Epithelial cell of esophagus (primary cell): ENCODE results near the gene ZNF197.
"Not testable (repeated sequence)": the region's sequence is repeated elsewhere in the genome, so short reads cannot be mapped to it uniquely, and the experiment has no call there.

Source experiments
- DNase-seq: peaks from one replicate; pipeline ENCODE4 v3.0.0; 2010; ENCODE audit warnings: low read depth
- H3K4me3 ChIP-seq: 2 replicates; pipeline ENCODE4 v1.5.1; 2011; ENCODE audit warnings: mild to moderate bottlenecking, low read length, control low read depth
- TF ChIP-seq, protein P1 (sequence below): IDR thresholded peaks from 2 replicates; pipeline ENCODE4 v1.5.1; 2011; ENCODE audit warnings: low read depth, mild to moderate bottlenecking, low read length, control low read depth, inconsistent platforms; ENCODE audit not compliant: insufficient read depth; ENCODE audit errors: missing control alignments

The ZNF197 gene

DNA sequence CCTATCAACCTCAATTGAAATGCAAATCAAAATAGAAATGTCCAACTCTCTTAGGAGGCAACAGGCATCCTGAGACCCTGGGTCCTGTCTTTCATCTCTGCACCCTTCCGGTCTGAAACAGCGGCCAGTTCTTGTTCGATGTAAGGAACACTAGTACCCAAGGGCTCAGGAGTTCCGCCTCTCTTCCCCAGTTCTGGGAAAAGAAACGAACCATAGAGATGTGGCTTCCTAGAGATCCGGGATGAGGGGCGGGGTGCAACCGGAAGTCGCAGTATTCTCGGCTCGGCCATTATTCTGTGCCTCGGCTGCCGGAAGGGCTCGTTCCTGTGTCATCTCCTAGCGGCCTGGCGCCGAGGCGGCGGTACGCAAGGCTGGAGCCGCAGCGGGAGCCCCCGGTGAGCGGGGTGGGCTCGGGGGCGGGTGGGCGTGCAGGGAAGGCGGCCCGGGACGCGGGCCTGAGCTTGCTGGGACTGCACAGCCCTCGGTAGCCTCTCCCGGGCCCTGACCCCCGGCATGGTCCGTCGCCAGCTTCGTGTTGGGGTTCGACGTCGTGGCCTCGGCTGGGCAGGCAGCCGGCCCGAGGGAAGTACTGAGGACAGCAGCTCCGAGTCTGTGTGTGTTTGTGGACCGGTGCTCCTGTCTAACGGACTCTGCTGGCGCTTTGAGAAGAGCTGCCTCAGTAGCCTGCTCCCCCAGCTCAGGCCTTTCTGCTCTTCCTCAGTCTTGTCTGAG, at the start of gene ZNF197:
ZNF197 (plus strand) TSS at position 288 of the 732 bp plus-strand sequence. CDS start 4,119 bp downstream, outside the sequence.
- TF ChIP-seq, protein P1, sequence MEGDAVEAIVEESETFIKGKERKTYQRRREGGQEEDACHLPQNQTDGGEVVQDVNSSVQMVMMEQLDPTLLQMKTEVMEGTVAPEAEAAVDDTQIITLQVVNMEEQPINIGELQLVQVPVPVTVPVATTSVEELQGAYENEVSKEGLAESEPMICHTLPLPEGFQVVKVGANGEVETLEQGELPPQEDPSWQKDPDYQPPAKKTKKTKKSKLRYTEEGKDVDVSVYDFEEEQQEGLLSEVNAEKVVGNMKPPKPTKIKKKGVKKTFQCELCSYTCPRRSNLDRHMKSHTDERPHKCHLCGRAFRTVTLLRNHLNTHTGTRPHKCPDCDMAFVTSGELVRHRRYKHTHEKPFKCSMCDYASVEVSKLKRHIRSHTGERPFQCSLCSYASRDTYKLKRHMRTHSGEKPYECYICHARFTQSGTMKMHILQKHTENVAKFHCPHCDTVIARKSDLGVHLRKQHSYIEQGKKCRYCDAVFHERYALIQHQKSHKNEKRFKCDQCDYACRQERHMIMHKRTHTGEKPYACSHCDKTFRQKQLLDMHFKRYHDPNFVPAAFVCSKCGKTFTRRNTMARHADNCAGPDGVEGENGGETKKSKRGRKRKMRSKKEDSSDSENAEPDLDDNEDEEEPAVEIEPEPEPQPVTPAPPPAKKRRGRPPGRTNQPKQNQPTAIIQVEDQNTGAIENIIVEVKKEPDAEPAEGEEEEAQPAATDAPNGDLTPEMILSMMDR: no peak
- DNase-seq: peak; percentile 89
- H3K4me3 ChIP-seq: peak within 1 kb of the TSS; percentile 87

GRCh38 chr3:44576613-44577012, 48.2 kb upstream of the ZNF197 start:
- DNase-seq: no peak
- H3K4me3 ChIP-seq: no peak overlapping the region
- TF ChIP-seq, protein P1: no peak

- DNase-seq, H3K4me3 ChIP-seq: not testable (repeated sequence)
These were observed 47.4 kb upstream of the ZNF197 start for GRCh38 chr3:44577354-44577952.

GRCh38 chr3:44578316-44578715, 46.5 kb upstream of the ZNF197 start:
- H3K4me3 ChIP-seq, DNase-seq: not testable (repeated sequence)

DNA sequence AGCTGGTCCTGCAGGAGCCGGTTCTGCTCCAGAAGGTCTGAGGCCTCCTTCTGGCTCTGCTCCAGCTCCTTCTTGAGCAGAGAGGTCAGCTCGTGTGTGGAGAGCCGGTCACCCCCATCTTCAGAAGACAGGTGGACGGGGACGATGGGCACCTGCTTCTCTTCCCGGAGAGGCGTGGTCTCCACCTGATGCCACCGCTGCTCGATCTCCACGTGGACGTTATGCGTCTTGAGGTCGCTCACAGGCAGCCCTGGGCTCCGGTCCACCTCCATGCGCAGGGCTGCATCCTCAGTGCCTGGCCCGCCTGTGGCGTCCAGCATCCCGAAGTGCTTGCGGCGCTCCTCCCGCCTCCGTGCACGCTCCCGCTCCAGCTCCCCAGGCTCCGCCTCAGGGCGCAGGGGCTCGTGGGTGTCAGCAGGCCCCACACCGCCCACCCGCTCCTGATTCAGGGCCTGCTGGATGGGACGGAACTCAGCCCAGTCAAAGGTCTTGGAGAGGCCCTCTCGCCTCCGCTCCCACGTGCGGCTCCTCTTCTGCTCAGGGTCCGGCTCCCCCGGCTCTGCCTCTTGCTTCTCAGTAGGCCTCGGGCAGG, 45.8 kb upstream of the ZNF197 start:
- H3K4me3 ChIP-seq, DNase-seq: not testable (repeated sequence)

- not testable (repeated sequence) for H3K4me3 ChIP-seq
These were observed 45.1 kb upstream of the ZNF197 start for GRCh38 chr3:44579749-44580148.

GRCh38 chr3:44580971-44581370, 43.9 kb upstream of the ZNF197 start:
- H3K4me3 ChIP-seq, DNase-seq: not testable (repeated sequence)

More at GRCh38 chr3:44579749-44580148, 45.1 kb upstream of the ZNF197 start:
- not testable (repeated sequence) for DNase-seq

DNA sequence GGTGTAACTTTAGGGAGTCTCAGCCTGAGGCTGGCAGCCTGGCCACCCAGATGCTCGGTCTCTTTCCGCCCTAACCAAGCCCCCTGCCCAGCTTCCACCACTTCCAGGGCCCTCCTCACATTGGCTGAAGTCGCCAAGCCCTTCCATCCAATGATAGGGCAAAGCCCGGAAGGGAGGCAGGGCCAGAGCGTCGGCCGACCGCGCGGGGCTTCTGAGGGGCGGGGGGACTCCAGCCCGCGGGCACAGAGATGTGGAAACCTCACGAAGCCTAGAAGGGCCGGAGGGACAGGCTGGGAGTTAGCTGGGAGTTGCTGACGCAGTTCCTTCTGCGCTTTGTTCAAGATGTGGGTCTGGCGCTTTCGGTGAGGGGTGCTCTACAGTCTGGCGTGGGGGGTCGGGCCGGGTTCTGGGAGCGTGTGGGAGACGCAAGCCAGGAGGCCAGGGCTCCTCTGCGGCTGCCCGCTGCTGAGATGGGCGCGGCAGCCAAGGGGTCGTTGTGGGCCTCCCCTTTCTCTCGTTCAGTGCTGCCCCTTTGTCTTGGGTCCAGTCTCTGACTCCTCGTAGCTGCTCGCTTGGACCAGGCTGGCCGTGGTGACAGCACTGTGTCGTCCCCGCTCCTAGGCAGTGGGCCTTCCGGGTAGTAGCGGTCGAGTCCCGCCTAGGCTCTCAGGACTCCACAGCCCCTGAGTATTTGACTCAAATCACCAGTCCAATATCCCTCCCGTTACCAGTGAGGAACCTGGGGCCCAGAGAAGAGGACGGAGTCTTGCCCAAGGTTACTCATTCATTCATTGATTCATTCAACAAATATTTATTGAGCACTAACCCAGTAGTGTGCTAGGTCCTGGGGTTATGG, 40.0 kb upstream of the ZNF197 start, which contains the start of gene ZNF660:
ZNF660 (plus strand) TSS at position 319 of the 856 bp plus-strand sequence. CDS start 9,230 bp downstream, outside the sequence.
- peak; percentile 24 for DNase-seq
- TF ChIP-seq, protein P1: no peak
- H3K4me3 ChIP-seq: peak within 1 kb of the TSS; percentile 42

- TF ChIP-seq, protein P1: no peak
- no peak overlapping the region for H3K4me3 ChIP-seq
- no peak for DNase-seq
These were observed 28.2 kb upstream of the ZNF197 start for GRCh38 chr3:44596621-44597020.
